Type B pancreatic cell (in vitro differentiated cells): Measurements from ENCODE around the gene TXK. TPM values are rescaled to one million over a fixed set of nuclear protein-coding genes. Genes with fewer than 3 reads are reported as not detected.

Experiments
- DNase-seq: peaks from one replicate; pipeline ENCODE4 v3.0.0; 2021; ENCODE audit warnings: mixed read lengths; ENCODE audit not compliant: unreplicated experiment; ENCODE audit errors: extremely low spot score
- H3K27ac Mint-ChIP-seq: 2 replicates; pipeline ENCODE4 v1.8.0; 2021; ENCODE audit warnings: mild to moderate bottlenecking, mixed read lengths
- H3K27me3 Mint-ChIP-seq: 2 replicates; pipeline ENCODE4 v1.8.0; 2021; ENCODE audit warnings: mixed read lengths
- H3K36me3 Mint-ChIP-seq: 2 replicates; pipeline ENCODE4 v1.8.0; 2021; ENCODE audit warnings: mixed read lengths
- H3K4me1 Mint-ChIP-seq: one replicate; pipeline ENCODE4 v1.8.0; 2021; ENCODE audit warnings: mixed read lengths; ENCODE audit not compliant: unreplicated experiment
- H3K4me3 Mint-ChIP-seq: 2 replicates; pipeline ENCODE4 v1.8.0; 2021; ENCODE audit warnings: mild to moderate bottlenecking, mixed read lengths
- H3K9me3 Mint-ChIP-seq: 2 replicates; pipeline ENCODE4 v1.8.0; 2021; ENCODE audit warnings: mixed read lengths
- total RNA-seq: library from RNA; stranded (reverse); gene quantifications from 2 replicates; pipeline ENCODE4 v1.2.1, GENCODE V29; 2021; ENCODE audit warnings: low replicate concordance
- TF ChIP-seq, protein P1 (sequence below): fragments of 200-600 bp; sonication (generic); conservative IDR thresholded peaks from 2 replicates; pipeline ENCODE4 v1.5.0; 2021; ENCODE audit warnings: antibody characterized with exemption, mild to moderate bottlenecking

Gene TXK
- total RNA-seq, 1 donor from 2014 or later, result 1.3 TPM

- TF ChIP-seq, protein P1, sequence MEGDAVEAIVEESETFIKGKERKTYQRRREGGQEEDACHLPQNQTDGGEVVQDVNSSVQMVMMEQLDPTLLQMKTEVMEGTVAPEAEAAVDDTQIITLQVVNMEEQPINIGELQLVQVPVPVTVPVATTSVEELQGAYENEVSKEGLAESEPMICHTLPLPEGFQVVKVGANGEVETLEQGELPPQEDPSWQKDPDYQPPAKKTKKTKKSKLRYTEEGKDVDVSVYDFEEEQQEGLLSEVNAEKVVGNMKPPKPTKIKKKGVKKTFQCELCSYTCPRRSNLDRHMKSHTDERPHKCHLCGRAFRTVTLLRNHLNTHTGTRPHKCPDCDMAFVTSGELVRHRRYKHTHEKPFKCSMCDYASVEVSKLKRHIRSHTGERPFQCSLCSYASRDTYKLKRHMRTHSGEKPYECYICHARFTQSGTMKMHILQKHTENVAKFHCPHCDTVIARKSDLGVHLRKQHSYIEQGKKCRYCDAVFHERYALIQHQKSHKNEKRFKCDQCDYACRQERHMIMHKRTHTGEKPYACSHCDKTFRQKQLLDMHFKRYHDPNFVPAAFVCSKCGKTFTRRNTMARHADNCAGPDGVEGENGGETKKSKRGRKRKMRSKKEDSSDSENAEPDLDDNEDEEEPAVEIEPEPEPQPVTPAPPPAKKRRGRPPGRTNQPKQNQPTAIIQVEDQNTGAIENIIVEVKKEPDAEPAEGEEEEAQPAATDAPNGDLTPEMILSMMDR, result no peak
- H3K36me3 Mint-ChIP-seq, result no peaks in the 10 kb centered on the region
- no peak overlapping the region for H3K27ac Mint-ChIP-seq
- H3K4me3 Mint-ChIP-seq, result no peak overlapping the region
- no peaks in the 10 kb centered on the region for H3K27me3 Mint-ChIP-seq
- DNase-seq, result no peak
- no peaks in the 10 kb centered on the region for H3K9me3 Mint-ChIP-seq
- no peaks in the 10 kb centered on the region for H3K4me1 Mint-ChIP-seq
Observed at GRCh38 chr4:48069026-48069425, 65.0 kb downstream of the TXK start.

- Mint-ChIP-seq H3K4me1 (no peaks in the 10 kb centered on the region), H3K9me3 (no peaks in the 10 kb centered on the region), H3K36me3 (no peaks in the 10 kb centered on the region), H3K27me3 (no peaks in the 10 kb centered on the region), H3K27ac (no peak overlapping the region), H3K4me3 (no peak overlapping the region)
- TF ChIP-seq, protein P1, result no peak
- DNase-seq, result no peak
Observed at GRCh38 chr4:48068182-48068581, 65.9 kb downstream of the TXK start.

GRCh38 chr4:48067536-48067935 is 66.5 kb downstream of the TXK start:
- H3K27me3 Mint-ChIP-seq, result no peaks in the 10 kb centered on the region

GRCh38 chr4:48065587-48066052 is 68.4 kb downstream of the TXK start:
- DNase-seq, result no peak
- Mint-ChIP-seq H3K9me3 (no peaks in the 10 kb centered on the region), H3K27ac (no peak overlapping the region), H3K4me3 (no peak overlapping the region), H3K4me1 (no peaks in the 10 kb centered on the region), H3K36me3 (no peaks in the 10 kb centered on the region), H3K27me3 (no peaks in the 10 kb centered on the region)
- TF ChIP-seq, protein P1, result no peak

More at GRCh38 chr4:48067536-48067935, 66.5 kb downstream of the TXK start:
- Mint-ChIP-seq H3K4me3 (no peak overlapping the region), H3K4me1 (no peaks in the 10 kb centered on the region), H3K9me3 (no peaks in the 10 kb centered on the region), H3K27ac (no peak overlapping the region), H3K36me3 (no peaks in the 10 kb centered on the region)
- no peak for DNase-seq
- TF ChIP-seq, protein P1, result no peak

- Mint-ChIP-seq H3K27ac (no peak overlapping the region), H3K27me3 (no peaks in the 10 kb centered on the region), H3K9me3 (peaks cover under 1% of the 10 kb centered on the region), H3K4me1 (peaks cover under 1% of the 10 kb centered on the region), H3K4me3 (no peak overlapping the region), H3K36me3 (peaks cover 1% of the 10 kb centered on the region)
- DNase-seq, result no peak
- TF ChIP-seq, protein P1, result no peak
Observed at GRCh38 chr4:48064349-48064748, 69.7 kb downstream of the TXK start.
